T-helper 2 cell treated with Interferon-gamma antibody and Interleukin-4, amounts not matched to agents 100 ng/mL and 5 ng/mL, for 36 hours (primary cell): Measurements from ENCODE around the gene PTPN4. TPM values are rescaled to one million over a fixed set of nuclear protein-coding genes. Genes with fewer than 3 reads are reported as not detected.
"Not testable (repeated sequence)": the region's sequence is repeated elsewhere in the genome, so short reads cannot be mapped to it uniquely, and the experiment has no call there.

Source experiments
- intact Hi-C: fragments of 100-400 bp; cut with micrococcal nuclease; formaldehyde crosslinking; loops from one replicate; pipeline ENCODE4 v1.15.1; 2023
- total RNA-seq: library from RNA; stranded (reverse); gene quantifications from 2 replicates; pipeline ENCODE4 v1.2.3, GENCODE V29; 2022

Gene PTPN4
- total RNA-seq, 1 donor from 2014 or later, result 69.2 TPM

DNA sequence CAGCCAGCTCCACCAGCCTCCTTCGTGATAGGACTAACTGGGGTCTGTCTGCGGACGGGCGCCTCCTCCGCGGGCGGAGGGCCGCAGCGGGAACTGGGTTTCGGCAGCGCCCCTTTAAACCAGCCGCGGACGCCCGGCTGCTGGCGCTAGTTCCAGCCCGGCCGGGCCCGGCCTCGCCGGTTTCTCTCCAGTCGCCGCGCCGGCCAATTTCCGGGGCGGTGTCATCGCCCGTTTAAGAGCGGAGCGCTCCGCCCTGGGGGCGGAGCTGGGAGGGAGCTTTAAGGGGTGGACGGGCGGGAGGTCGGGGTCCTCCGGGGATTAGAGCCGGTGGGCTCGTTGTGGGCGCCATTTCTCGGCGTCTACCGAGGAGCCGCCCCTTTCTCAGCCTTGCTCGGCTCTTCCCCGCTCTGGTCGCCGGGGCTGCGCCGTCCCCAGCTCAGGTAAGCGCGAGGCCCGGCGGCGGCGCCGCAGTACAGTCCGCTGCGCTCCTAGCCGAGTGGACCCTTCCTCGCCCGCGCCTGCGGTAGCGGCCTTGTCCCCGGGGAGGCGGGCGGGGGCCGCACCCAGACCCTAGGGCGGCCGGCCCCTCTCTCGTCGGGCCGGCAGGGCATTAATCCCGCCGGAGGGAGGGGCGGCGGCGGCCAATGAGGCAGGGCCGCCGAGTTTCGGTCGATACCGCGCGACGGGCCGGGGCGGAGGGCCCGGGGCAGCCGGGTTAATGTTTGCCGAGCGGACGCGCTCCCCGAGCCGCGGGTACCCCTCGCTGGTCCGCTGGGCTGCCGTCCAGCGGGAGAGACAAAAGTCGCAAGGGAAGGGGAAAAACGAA, 253.3 kb downstream of the PTPN4 start, which contains the start of gene EPB41L5:
Gene EPB41L5 (plus strand): TSS at position 307 of the 826 bp plus-strand sequence. CDS start 6,008 bp downstream, outside the sequence.
- intact Hi-C loops, result loop anchor here (1.0 to 10.0 kb wide), 7 partner anchors 84 to 310 kb away; partner anchors contain the start of genes PTPN4 and TMEM185B

- intact Hi-C loops, result loop anchor here (1.0 to 10.0 kb wide), 7 partner anchors 85 to 311 kb away; partner anchors contain the start of genes PTPN4 and TMEM185B
Measured at GRCh38 chr2:120013597-120014223, 254.0 kb downstream of the PTPN4 start.

DNA sequence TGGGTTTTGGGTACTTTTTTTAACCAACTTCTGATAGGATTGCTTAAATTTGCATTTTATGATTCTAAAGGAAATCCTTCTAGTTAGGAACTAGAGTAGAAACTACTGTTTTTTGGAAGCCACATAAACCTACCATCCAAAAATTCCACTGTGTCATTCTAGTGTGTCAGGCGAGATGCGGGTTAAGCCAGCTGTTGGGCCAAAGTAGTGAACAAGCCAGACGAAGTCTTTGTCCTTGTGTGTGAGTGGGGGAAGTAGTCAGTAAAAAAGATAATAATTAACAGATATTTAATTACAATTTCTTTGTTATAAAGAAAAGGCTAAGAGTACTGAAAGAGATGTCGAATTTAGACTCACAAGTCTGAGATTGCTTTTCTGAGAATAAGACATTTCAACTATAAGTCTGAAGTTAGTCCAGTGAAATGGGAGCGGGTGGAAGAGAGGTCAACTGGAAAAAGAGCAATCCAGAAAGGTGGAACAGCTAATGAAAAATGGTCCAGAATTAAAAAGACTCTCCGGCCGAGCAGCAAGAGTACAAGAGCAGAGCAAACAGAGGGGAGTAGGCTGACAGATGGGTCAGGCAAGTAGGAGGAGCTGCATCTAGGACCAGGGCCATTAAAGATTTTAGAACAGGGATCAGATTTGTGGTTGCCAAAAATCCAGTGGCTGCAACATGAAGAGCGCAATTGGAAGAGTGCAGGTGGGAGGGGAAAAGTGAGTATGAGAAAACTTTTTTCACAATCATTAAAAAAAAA, 254.7 kb downstream of the PTPN4 start:
- intact Hi-C loops, result loop anchor here (5.0 to 10.0 kb wide), 2 partner anchors 208 to 300 kb away; partner anchors contain the start of gene TMEM185B

DNA sequence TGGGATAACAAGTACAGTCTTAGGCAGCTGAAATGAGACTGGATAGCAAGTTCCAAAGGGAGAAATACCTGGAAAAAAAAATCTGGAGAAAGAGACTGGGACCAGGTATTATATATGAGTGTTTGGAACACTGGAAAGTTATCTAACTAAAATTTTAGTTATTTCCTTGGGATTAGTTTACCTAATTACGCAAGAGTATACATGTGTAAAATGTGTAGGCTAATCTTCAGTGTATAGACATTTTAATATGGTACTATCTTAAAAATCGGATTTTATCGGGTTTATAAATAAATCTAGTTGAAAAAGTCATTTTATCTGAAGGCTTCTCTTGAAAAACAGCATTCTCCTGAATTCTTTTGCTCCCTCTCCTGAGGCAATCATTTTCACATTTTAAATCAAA, 257.1 kb downstream of the PTPN4 start:
- intact Hi-C loops, result loop anchor here (10.0 kb wide), 1 partner anchor 298 kb away; no protein-coding TSS in a partner anchor

- intact Hi-C loops, result loop anchor here (10.0 kb wide), 1 partner anchor 298 kb away; no protein-coding TSS in a partner anchor
Measured at GRCh38 chr2:120017201-120017600, 257.5 kb downstream of the PTPN4 start.

DNA sequence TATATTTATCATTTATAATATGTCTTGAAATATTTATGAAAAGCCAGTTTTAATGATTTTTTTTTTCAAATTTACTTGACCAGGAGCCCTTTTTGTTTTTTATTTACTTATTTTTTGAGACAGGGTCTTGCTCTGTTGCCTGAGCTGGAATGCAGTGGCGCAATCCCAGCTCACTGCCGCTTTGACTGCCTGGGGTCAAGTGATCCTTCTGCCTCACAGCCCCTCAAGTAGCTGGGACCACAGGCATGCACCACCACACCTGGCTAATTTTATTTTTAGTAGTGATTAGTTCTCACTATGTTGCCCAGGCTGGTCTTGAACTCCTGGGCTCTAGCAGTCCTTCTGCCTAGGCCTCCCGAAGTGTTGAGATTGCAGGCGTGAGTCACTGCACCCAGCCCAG, 258.8 kb downstream of the PTPN4 start:
- intact Hi-C loops, result loop anchor here (10.0 kb wide), 1 partner anchor 296 kb away; no protein-coding TSS in a partner anchor

- intact Hi-C loops, result no loop called here
Measured at GRCh38 chr2:120020554-120020953, 260.8 kb downstream of the PTPN4 start.

- intact Hi-C loops, result not testable (repeated sequence)
Measured at GRCh38 chr2:120022505-120022904, 262.8 kb downstream of the PTPN4 start.

DNA sequence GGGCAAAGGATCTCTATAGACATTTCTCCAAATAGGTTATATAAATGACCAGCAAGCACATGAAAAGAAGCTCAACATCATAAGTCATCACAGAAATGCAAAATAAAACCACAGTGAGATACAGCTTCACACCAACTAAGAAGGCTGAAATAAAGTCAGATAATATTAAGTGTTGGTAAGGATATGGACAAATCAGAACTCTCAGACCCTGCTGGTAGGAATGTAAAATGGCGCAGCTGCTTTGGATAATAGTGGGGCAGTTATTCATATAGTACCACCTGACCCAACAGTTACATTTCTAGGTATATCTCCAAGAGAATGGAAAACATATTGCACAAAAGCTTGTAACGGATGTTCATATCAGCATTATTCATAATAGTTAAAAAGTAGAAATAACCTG, 267.2 kb downstream of the PTPN4 start:
- intact Hi-C loops, result no loop called here

DNA sequence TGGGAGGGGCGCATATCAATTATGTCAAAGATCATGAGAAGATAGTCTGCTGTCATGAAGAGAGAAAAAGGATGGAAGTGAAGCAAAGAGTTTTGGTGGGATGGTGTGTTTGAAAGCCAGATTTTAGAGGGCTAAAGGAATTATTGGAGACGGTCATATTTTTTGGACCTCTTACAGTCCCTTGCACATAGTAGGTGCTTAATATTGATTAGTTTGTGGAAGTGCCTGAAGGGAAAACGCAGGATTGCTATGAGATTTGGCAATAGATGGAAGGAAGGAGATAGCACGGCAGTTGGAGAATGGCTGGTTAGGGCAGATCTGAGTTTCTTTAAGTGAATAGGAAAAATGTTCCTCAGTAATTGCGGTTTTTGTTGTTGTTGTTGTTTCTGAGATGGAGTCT, 269.1 kb downstream of the PTPN4 start:
- intact Hi-C loops, result no loop called here

GRCh38 chr2:120029672-120030640, 270.2 kb downstream of the PTPN4 start:
- intact Hi-C loops, result no loop called here

- intact Hi-C loops, result no loop called here
Measured at GRCh38 chr2:120032297-120032696, 272.6 kb downstream of the PTPN4 start.

Other genes with a start within 250 kb of the PTPN4 start
- not detected in 2 replicates for gene SCTR, start 235.4 kb upstream of the PTPN4 start, total RNA-seq
- not detected in 2 replicates for gene CFAP221, start 215.5 kb upstream of the PTPN4 start, total RNA-seq
- gene TMEM177, start 80.7 kb upstream of the PTPN4 start, total RNA-seq, result 10.6 and 12.4 TPM in 2 replicates